ENCODE measurements around the gene LIN7B.

The LIN7B gene

DNA sequence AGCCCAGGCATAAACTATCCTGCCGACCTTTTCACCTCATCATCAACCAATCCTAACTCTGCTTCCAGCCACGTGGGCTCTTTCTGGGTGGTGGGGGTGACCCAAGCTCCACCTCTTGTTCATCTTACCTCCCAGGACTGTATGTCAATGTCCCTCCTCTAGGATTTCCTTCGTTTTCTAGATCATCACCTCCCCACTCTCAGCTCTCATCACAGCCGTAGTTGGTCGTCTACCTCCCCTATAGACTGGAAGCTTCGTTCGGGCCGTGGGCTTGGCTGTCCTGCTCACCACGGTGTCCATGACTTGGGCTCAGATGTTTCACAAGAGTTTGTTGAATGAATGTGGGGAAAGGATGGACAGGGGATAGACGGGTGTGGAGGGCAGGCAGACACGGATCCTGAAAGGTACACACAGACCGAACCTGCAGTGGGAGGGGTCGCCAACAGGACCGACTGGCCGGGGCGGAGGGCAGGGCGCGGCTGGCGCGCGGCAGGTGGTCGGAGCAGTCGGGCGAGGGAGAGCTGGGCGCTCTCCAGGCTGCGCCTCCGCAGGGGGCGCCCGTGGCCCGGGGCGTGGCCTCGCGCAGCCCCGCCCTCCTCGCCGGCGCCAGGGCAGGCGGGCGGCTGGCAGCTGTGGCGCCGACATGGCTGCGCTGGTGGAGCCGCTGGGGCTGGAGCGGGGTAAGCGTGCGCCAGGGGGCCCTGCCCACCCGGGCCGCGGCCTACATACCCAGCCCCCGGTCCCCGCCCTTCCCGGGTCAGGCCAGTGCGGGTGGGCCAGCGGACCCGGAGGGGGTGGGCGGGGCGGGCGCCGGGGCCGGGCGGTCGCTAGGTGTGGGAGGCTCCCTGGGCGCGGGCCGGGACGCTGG is at the start of gene LIN7B:
Gene LIN7B, plus strand, starts transcription at position 609 of the 868 bp plus-strand sequence. Its CDS starts 35 bp downstream, at position 644.
- no peak for TF ChIP-seq GATA2 (IDR thresholded peaks at IDR 0.05; ENCODE audit: low read depth, low read length)
- TF ChIP-seq GATA3 (IDR thresholded peaks at IDR 0.05; ENCODE audit: low read depth, low read length), result no peak

DNA sequence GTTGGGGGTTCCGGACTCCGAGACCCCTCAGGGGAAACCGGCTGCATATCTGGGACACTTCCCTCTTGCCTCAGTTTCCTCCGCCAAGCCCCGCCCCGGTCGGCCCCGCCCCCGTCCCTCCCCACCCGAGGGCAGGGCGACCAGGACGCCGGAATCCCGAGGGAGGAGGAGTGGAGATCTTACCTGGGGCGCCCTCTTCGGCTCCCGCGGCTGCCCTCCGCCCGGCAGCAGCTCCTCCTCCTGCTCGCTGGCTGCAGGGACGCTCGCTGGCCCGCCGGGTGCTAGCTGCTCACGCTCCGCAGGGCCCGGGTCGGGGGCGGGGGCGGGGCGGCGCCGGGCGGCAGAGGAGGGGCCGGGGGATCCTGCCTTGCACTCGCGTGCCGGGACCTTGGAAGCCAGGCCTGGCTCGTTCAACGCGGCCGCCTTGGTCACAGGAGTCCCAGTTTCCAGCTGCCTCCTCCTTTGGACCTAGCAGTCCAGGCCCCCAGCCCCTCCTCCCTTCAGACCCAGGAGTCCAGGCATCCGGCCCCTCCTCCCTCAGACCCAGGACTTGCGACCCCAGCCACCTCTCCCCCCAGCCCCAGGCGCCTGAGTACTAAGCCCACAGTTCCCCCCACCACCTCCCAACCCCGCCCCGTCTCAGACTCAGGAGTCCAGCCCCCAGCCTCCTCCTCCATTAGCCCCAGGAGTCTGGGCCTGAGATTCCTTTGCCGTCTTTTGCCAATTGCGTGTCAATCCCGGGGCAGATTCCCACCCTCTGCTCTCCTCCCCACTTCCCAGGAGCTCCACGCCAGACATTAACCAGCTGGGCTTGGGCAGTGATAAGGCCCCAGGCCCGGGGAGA is 49.2 kb upstream of the LIN7B start, which contains the start of gene NTF4:
Gene NTF4, minus strand, starts transcription at position 51 of the 844 bp plus-strand sequence. CDS start 2,821 bp downstream, outside the sequence.
- TF ChIP-seq GATA3 (IDR thresholded peaks at IDR 0.05; ENCODE audit: low read depth, low read length), result no peak

DNA sequence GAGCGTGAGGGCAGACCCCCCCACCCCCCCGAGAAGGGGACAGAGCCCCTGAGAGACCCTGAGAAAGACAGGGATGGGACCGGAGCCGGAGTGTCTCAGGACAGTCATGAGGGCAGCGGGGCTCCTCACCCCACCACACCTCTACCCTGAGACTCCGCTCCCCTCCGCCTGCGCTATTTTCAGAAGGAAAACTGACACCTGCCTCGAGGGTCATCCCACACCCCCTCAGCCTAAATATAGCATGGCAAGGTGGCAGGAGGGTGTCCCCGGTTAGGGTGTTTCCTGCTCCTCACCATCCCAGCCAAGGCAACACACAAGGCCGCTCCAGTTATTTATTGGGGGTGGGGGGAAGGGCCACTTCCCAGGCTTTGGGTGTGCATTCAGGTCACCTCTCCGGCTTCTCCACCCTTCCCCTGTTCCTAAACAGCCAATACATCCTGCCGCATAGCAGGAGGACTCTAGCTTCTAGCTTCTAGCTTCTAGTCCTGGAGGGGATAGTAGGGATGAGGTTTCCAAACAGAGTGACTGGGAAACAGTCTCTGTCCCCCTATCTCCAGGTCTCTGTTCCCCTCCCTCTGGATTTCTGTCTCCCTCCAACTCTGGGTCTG is 48.2 kb upstream of the LIN7B start:
- TF ChIP-seq GATA3 (IDR thresholded peaks at IDR 0.05; ENCODE audit: low read depth, low read length) (no peak), GATA2 (IDR thresholded peaks at IDR 0.05; ENCODE audit: low read depth, low read length) (no peak)

GRCh38 chr19:49067554-49067953 is 46.6 kb upstream of the LIN7B start:
- TF ChIP-seq GATA2 (IDR thresholded peaks at IDR 0.05; ENCODE audit: low read depth, low read length) (no peak), GATA3 (IDR thresholded peaks at IDR 0.05; ENCODE audit: low read depth, low read length) (no peak)

GRCh38 chr19:49069026-49069425 is 45.1 kb upstream of the LIN7B start:
- TF ChIP-seq GATA3 (IDR thresholded peaks at IDR 0.05; ENCODE audit: low read depth, low read length) (no peak), GATA2 (IDR thresholded peaks at IDR 0.05; ENCODE audit: low read depth, low read length) (no peak)

DNA sequence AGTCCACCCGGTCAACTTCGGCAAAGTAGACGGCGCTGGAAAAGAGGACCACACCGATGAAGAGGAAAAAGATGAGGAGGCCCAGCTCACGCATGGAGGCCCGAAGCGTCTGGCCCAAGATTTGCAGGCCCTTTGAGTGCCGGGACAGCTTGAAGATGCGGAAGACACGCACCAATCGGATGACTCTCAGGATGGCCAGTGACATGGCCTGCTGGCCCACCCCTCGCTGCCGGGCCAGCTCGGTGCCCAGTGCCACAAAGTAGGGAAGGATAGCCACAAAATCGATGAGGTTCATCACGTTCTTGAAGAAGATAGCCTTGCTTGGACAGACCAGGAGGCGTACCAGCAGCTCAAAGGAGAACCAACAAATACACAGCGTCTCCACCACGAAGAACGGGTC is 43.8 kb upstream of the LIN7B start:
- TF ChIP-seq GATA2 (IDR thresholded peaks at IDR 0.05; ENCODE audit: low read depth, low read length), result no peak
- TF ChIP-seq GATA3 (IDR thresholded peaks at IDR 0.05; ENCODE audit: low read depth, low read length), result no peak

- TF ChIP-seq GATA3 (IDR thresholded peaks at IDR 0.05; ENCODE audit: low read depth, low read length) (no peak), GATA2 (IDR thresholded peaks at IDR 0.05; ENCODE audit: low read depth, low read length) (no peak)
These were observed 42.2 kb upstream of the LIN7B start for GRCh38 chr19:49071860-49072547.

- TF ChIP-seq GATA2 (IDR thresholded peaks at IDR 0.05; ENCODE audit: low read depth, low read length), result no peak
- TF ChIP-seq GATA3 (IDR thresholded peaks at IDR 0.05; ENCODE audit: low read depth, low read length), result no peak
These were observed 40.4 kb upstream of the LIN7B start for GRCh38 chr19:49073514-49074378.

GRCh38 chr19:49080392-49080791 is 33.8 kb upstream of the LIN7B start:
- TF ChIP-seq GATA2 (IDR thresholded peaks at IDR 0.05; ENCODE audit: low read depth, low read length), result no peak
- no peak for TF ChIP-seq GATA3 (IDR thresholded peaks at IDR 0.05; ENCODE audit: low read depth, low read length)

DNA sequence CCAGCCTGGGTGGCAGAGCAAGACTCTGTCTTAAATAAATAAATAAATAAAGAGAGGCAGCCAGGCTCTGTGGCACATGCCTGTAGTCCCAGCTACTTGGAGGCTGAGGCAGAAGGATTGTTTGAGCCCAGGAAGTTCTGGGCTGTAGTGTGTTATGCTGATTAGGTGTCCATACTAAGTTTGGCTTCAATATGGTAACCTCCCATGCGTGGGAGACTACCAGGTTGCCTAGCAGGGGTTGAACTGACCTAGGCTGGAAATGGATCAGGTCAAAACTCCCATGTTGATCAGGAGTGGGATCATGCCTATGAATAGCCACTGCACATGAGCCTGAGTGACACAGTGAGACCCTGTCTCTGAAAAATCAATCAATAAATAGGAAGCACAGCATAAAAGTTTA is 32.9 kb upstream of the LIN7B start:
- TF ChIP-seq GATA2 (IDR thresholded peaks at IDR 0.05; ENCODE audit: low read depth, low read length) (no peak), GATA3 (IDR thresholded peaks at IDR 0.05; ENCODE audit: low read depth, low read length) (no peak)

DNA sequence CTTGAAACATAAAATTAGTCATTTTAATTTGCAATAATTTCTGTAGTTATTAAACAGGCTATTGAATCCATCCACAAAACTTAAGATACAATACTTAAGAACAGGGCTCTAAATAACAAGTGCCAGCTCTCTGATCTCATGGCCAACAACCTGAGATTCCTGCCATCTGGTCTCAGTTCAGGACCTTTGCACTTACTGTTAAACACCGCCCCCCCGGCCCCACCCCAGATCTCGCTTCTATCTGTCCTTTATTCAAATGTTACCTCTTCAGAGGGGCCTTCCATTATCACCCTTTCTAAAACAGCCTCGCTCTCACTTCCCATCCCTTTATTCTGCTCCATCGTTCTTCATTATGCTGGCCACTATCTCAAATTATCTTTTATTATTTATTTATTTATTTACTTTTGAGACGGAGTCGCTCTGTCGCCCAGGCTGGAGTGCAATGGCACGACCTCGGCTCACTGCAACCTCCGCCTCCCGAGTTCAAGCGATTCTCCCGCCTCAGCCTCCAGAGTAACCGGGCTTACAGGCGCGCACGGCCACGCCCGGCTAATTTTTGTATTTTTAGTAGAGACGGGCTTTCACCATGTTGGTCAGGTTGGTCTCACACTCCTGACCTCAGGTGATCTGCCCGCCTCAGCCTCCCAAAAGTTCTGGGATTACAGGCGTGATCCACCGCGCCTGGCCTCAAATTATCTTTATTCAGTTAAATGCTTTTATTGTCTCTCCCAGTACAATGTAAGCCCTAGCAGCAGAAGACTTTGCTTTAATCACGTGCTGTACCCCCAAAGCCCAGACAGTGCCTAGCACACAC is 29.8 kb upstream of the LIN7B start:
- TF ChIP-seq GATA3 (IDR thresholded peaks at IDR 0.05; ENCODE audit: low read depth, low read length), result no peak
- peak; percentile 50; the same call in 1 of the 2 replicates for TF ChIP-seq GATA2 (IDR thresholded peaks at IDR 0.05; ENCODE audit: low read depth, low read length)
